Neural cell (in vitro differentiated cells): ENCODE results near the gene MYCBPAP.

Experiments
- EP300 ChIP-seq: fragments of 450-650 bp; conservative IDR thresholded peaks from 2 replicates; pipeline ENCODE4 v1.6.1; 2014; ENCODE audit warnings: antibody characterized with exemption, mild to moderate bottlenecking, moderate library complexity; ENCODE audit not compliant: poor library complexity, severe bottlenecking
- EZH2 ChIP-seq: fragments of 200-600, 300-800 bp; shearing (Covaris generic), sonication (generic); IDR thresholded peaks from 2 replicates; pipeline ENCODE4 v1.6.1; 2014; ENCODE audit warnings: antibody characterized with exemption, low read length, borderline replicate concordance, mild to moderate bottlenecking; ENCODE audit not compliant: insufficient read depth, poor library complexity, severe bottlenecking
- POLR2AphosphoS5 ChIP-seq: IDR thresholded peaks from 2 replicates; pipeline ENCODE4 v1.6.1; 2012
- REST ChIP-seq: IDR thresholded peaks from 2 replicates; pipeline ENCODE4 v1.6.1; 2012; ENCODE audit warnings: borderline replicate concordance
- SMC3 ChIP-seq: fragments of 450-650 bp; conservative IDR thresholded peaks from 2 replicates; pipeline ENCODE4 v1.6.1; 2014; ENCODE audit warnings: antibody characterized with exemption, mild to moderate bottlenecking, moderate library complexity; ENCODE audit not compliant: poor library complexity
- TF ChIP-seq, protein P1 (sequence below): fragments of 450-650 bp; IDR thresholded peaks from 2 replicates; pipeline ENCODE4 v1.5.1; 2014; ENCODE audit warnings: antibody characterized with exemption, mild to moderate bottlenecking, moderate library complexity; ENCODE audit not compliant: poor library complexity, severe bottlenecking

GRCh38 chr17:50547736-50548083 lies 39.5 kb downstream of the MYCBPAP start:
- TF ChIP-seq POLR2AphosphoS5: no peak
- TF ChIP-seq EZH2: no peak
- TF ChIP-seq, protein P1, sequence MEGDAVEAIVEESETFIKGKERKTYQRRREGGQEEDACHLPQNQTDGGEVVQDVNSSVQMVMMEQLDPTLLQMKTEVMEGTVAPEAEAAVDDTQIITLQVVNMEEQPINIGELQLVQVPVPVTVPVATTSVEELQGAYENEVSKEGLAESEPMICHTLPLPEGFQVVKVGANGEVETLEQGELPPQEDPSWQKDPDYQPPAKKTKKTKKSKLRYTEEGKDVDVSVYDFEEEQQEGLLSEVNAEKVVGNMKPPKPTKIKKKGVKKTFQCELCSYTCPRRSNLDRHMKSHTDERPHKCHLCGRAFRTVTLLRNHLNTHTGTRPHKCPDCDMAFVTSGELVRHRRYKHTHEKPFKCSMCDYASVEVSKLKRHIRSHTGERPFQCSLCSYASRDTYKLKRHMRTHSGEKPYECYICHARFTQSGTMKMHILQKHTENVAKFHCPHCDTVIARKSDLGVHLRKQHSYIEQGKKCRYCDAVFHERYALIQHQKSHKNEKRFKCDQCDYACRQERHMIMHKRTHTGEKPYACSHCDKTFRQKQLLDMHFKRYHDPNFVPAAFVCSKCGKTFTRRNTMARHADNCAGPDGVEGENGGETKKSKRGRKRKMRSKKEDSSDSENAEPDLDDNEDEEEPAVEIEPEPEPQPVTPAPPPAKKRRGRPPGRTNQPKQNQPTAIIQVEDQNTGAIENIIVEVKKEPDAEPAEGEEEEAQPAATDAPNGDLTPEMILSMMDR: no peak
- TF ChIP-seq EP300: no peak
- no peak for TF ChIP-seq SMC3
- no peak for TF ChIP-seq REST
